Progenitor cell of endocrine pancreas (in vitro differentiated cells): Measurements from ENCODE around the gene PDSS2. TPM values are rescaled to one million over a fixed set of nuclear protein-coding genes. Genes with fewer than 3 reads are reported as not detected.
A peak's percentile ranks its signal among the peaks of the same experiment; 100 is the strongest.
"Not testable (repeated sequence)": the region's sequence is repeated elsewhere in the genome, so short reads cannot be mapped to it uniquely, and the experiment has no call there.

Experiments
- DNase-seq: peaks from one replicate; pipeline ENCODE4 v3.0.0; 2021; ENCODE audit warnings: low spot score; ENCODE audit not compliant: unreplicated experiment
- H3K27ac Mint-ChIP-seq: 2 replicates; pipeline ENCODE4 v1.8.0; 2021; ENCODE audit warnings: mild to moderate bottlenecking, moderate library complexity, mixed read lengths
- H3K27me3 Mint-ChIP-seq: 2 replicates; pipeline ENCODE4 v1.8.0; 2021; ENCODE audit warnings: mixed read lengths
- H3K36me3 Mint-ChIP-seq: 2 replicates; pipeline ENCODE4 v1.8.0; 2022; ENCODE audit warnings: mixed read lengths; ENCODE audit not compliant: insufficient read depth
- H3K4me1 Mint-ChIP-seq: 2 replicates; pipeline ENCODE4 v1.8.0; 2021; ENCODE audit warnings: low read depth, mixed read lengths
- H3K4me3 Mint-ChIP-seq: 2 replicates; pipeline ENCODE4 v1.8.0; 2021; ENCODE audit warnings: low read depth, mild to moderate bottlenecking, moderate library complexity, mixed read lengths
- H3K9me3 Mint-ChIP-seq: 2 replicates; pipeline ENCODE4 v1.8.0; 2021; ENCODE audit warnings: low read depth, mixed read lengths
- total RNA-seq: library from RNA; stranded (reverse); gene quantifications from 2 replicates; pipeline ENCODE4 v1.2.1, GENCODE V29; 2021
- TF ChIP-seq, protein P1 (sequence below): fragments of 200-600 bp; sonication (generic); IDR thresholded peaks from one replicate; pipeline ENCODE4 v1.5.0; 2021; ENCODE audit warnings: antibody characterized with exemption, mild to moderate bottlenecking; ENCODE audit not compliant: unreplicated experiment

Gene PDSS2
- total RNA-seq, 1 donor from 2014 or later = 12.8 TPM

DNA sequence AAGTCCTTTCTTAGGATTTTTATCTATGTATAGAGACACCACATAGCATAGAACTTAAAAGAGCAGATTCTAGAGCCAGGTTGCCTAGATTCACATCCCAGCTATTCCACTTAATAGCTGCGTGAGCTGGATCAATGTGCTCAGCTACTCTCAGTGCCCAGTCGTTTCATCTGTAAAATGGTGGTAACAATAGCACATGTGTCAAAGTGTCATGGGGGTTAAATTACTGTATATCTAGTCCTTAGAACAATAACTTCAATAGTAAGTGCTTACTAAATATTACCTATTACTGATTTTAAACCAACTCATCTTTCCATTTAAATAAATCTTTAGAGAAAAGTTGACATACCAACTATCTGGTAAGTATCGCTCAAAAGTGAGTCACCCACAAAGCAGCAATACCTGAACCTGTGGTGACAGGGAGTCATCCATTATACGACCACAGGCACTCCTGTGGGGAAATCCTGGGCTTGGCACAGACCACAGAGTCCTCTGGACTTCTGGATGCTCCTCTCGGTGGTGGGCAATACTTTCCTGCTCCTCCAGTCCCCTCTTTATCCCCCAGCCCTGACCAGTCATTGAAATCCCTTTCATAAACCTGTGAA lies 154.8 kb downstream of the PDSS2 start:
- Mint-ChIP-seq H3K4me3 (no peak overlapping the region), H3K27ac (no peak overlapping the region), H3K9me3 (no peaks in the 10 kb centered on the region), H3K36me3 (no peaks in the 10 kb centered on the region), H3K27me3 (no peaks in the 10 kb centered on the region), H3K4me1 (no peaks in the 10 kb centered on the region)
- TF ChIP-seq, protein P1, sequence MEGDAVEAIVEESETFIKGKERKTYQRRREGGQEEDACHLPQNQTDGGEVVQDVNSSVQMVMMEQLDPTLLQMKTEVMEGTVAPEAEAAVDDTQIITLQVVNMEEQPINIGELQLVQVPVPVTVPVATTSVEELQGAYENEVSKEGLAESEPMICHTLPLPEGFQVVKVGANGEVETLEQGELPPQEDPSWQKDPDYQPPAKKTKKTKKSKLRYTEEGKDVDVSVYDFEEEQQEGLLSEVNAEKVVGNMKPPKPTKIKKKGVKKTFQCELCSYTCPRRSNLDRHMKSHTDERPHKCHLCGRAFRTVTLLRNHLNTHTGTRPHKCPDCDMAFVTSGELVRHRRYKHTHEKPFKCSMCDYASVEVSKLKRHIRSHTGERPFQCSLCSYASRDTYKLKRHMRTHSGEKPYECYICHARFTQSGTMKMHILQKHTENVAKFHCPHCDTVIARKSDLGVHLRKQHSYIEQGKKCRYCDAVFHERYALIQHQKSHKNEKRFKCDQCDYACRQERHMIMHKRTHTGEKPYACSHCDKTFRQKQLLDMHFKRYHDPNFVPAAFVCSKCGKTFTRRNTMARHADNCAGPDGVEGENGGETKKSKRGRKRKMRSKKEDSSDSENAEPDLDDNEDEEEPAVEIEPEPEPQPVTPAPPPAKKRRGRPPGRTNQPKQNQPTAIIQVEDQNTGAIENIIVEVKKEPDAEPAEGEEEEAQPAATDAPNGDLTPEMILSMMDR = no peak
- DNase-seq = no peak

DNA sequence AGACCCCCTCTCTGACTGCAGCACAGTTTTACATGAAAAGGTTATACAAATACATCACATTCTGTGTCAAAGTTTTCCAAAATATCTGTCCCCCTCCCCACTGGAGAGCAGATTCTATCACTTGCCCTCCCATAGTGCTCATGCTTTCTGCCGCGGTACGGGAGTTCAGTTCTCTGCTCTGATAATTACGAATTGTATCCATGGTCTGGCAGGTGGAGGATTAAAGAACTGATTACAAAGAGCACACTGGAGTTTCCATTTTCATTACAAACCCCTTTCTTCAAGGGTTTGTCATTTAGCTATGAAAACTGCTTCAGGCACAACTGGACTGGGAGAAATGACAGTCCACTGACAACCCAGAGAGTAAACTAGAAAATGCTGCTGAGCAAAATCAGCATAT lies 166.0 kb downstream of the PDSS2 start:
- no peak overlapping the region for H3K27ac Mint-ChIP-seq
- H3K9me3 Mint-ChIP-seq = peaks cover 3% of the 10 kb centered on the region
- no peaks in the 10 kb centered on the region for H3K27me3 Mint-ChIP-seq
- TF ChIP-seq, protein P1 = no peak
- H3K36me3 Mint-ChIP-seq = peaks cover 1% of the 10 kb centered on the region
- no peak for DNase-seq
- H3K4me1 Mint-ChIP-seq = peaks cover 12% of the 10 kb centered on the region
- no peak overlapping the region for H3K4me3 Mint-ChIP-seq

DNA sequence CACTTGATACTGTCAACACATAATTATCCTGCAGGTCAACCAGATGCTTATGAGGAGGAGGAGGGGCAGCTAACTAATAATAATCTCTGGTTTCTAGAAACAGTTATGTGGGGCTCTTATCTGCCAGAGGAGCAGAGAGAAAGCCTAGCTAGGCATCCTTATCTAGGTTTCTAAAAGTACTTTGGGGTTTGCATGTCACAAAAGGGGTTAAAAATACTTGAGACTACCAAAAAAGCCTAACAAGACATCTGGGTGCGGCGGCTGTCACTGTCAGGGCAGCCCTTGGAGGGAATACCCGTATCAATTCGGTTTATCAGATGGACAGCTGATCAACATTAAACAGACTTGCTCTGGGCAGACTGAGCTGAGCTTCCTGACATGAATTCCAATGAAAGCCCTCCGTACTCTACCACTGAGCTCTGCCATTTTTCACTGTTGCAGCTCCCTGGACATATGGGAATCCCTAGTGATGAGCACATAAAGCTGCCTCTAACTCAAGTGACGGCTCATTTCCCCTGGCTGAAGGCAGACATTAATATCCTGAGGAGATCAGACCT lies 166.6 kb downstream of the PDSS2 start:
- DNase-seq = no peak
- Mint-ChIP-seq H3K27me3 (no peaks in the 10 kb centered on the region), H3K4me3 (no peak overlapping the region), H3K27ac (no peak overlapping the region), H3K36me3 (peaks cover 1% of the 10 kb centered on the region), H3K9me3 (peaks cover 4% of the 10 kb centered on the region), H3K4me1 (peaks cover 12% of the 10 kb centered on the region)
- TF ChIP-seq, protein P1 = no peak

DNA sequence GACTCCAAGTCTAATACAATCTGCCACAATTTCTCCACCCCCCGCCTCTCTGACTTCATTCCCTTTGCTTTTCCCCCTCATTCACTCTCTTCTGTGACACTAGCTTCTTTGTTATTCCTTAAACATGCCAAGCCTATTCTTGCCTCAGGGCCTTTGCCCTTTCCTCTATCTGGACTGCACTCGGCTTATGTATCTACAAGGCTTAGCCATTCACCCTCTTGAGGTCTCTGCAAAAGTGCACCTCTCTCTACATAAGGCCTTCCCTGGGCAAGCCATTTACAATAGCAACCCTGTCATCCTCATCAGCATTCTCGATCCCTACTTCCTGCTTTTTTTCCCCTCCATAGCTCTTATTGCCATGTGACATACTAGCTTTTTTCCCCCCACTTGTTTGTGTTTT lies 168.9 kb downstream of the PDSS2 start:
- TF ChIP-seq, protein P1 = no peak
- DNase-seq = no peak
- Mint-ChIP-seq H3K27ac (peak overlapping the region; percentile 87), H3K4me1 (peaks cover 12% of the 10 kb centered on the region), H3K4me3 (no peak overlapping the region), H3K36me3 (peaks cover 1% of the 10 kb centered on the region), H3K9me3 (peaks cover 4% of the 10 kb centered on the region), H3K27me3 (no peaks in the 10 kb centered on the region)

DNA sequence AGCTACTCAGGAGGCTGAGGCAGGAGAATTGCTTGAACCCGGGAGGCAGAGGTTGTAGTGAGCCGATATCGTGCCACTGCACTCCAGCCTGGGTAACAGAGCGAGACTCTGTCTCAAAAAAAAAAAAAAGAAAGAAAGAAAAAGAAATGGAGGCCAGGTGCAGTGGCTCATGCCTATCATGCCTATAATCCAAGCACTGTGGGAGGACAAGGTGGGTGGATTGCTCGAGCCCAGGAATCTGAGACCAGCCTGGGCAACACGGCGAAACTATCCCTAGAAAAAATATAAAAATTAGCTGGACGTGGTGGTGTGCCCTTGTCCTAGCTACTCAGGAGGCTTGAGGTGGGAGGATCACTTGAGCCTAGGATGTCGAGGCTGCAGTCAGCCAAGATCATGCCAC lies 170.1 kb downstream of the PDSS2 start:
- H3K36me3 Mint-ChIP-seq, H3K4me3 Mint-ChIP-seq, H3K27ac Mint-ChIP-seq, DNase-seq, H3K27me3 Mint-ChIP-seq, H3K9me3 Mint-ChIP-seq: not testable (repeated sequence)
- peaks cover 12% of the 10 kb centered on the region for H3K4me1 Mint-ChIP-seq

DNA sequence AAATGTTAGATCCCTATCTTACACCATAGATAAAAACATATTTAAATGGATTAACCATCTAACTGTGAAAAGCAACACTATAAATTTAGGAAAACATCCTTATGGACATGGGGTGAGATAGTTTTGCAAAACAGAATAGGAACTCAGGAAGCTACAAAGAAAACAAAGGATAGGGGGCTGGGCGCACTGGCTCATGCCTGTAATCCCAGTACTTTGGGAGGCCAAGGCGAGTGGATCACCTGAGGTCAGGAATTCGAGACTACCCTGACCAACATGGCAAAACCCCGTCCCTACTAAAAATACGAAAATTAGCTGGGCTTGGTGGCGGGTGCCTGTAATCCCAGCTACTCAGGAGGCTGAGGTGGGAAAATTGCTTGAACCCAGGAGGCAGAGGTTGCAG lies 173.7 kb downstream of the PDSS2 start:
- H3K4me1 Mint-ChIP-seq, DNase-seq, H3K4me3 Mint-ChIP-seq, H3K27me3 Mint-ChIP-seq, H3K27ac Mint-ChIP-seq, H3K36me3 Mint-ChIP-seq, H3K9me3 Mint-ChIP-seq: not testable (repeated sequence)
